ENCODE results near the gene MICOS13. TPM values are rescaled to one million over a fixed set of nuclear protein-coding genes. Genes with fewer than 3 reads are reported as not detected.

MICOS13 gene
- total RNA-seq, 1 donor from 2014 or later, result 7.5 TPM

- peaks cover 17% of the 10 kb centered on the region for H3K36me3 Mint-ChIP-seq
- no peak overlapping the region for H3K4me3 ChIP-seq
- H3K4me1 Mint-ChIP-seq, result peaks cover 5% of the 10 kb centered on the region
- no peaks in the 10 kb centered on the region for H3K9me3 ChIP-seq (ENCODE audit: low read depth)
- H4K20me1 ChIP-seq (ENCODE audit: low read depth), result peaks cover 97% of the 10 kb centered on the region
- H3K9me3 Mint-ChIP-seq, result no peaks in the 10 kb centered on the region
- H3K4me3 Mint-ChIP-seq, result no peak overlapping the region
- DNase-seq (ENCODE audit: low spot score), result no peak
- H3K27me3 Mint-ChIP-seq (ENCODE audit: insufficient read depth, low read depth), result no peaks in the 10 kb centered on the region
- H3K27ac Mint-ChIP-seq, result no peak overlapping the region
- peaks cover 9% of the 10 kb centered on the region for H3K36me3 ChIP-seq
- H3K79me2 ChIP-seq (ENCODE audit: low read depth), result peaks cover 100% of the 10 kb centered on the region
- no peak overlapping the region for H3K27ac ChIP-seq
- H3F3A ChIP-seq (ENCODE audit: low read depth), result peaks cover 5% of the 10 kb centered on the region
- no peak overlapping the region for H3K9ac ChIP-seq
- H2AFZ ChIP-seq (replicated peaks), result no peak overlapping the region
- TF ChIP-seq, protein P1, sequence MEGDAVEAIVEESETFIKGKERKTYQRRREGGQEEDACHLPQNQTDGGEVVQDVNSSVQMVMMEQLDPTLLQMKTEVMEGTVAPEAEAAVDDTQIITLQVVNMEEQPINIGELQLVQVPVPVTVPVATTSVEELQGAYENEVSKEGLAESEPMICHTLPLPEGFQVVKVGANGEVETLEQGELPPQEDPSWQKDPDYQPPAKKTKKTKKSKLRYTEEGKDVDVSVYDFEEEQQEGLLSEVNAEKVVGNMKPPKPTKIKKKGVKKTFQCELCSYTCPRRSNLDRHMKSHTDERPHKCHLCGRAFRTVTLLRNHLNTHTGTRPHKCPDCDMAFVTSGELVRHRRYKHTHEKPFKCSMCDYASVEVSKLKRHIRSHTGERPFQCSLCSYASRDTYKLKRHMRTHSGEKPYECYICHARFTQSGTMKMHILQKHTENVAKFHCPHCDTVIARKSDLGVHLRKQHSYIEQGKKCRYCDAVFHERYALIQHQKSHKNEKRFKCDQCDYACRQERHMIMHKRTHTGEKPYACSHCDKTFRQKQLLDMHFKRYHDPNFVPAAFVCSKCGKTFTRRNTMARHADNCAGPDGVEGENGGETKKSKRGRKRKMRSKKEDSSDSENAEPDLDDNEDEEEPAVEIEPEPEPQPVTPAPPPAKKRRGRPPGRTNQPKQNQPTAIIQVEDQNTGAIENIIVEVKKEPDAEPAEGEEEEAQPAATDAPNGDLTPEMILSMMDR (IDR thresholded peaks at IDR 0.05), result no peak
- no peak for TF ChIP-seq EZH2phosphoT487 (IDR thresholded peaks at IDR 0.05)
- no peak for TF ChIP-seq EZH2 (IDR thresholded peaks at IDR 0.05)
- no peaks in the 10 kb centered on the region for H3K4me1 ChIP-seq
- H3K27me3 ChIP-seq, result no peaks in the 10 kb centered on the region
- H3K4me2 ChIP-seq, result no peak overlapping the region
Observed at GRCh38 chr19:5631567-5632240, 48.6 kb downstream of the MICOS13 start.

GRCh38 chr19:5628919-5629481, 51.3 kb downstream of the MICOS13 start:
- Histone ChIP-seq H3F3A (ENCODE audit: low read depth) (peaks cover 2% of the 10 kb centered on the region), H3K9ac (no peak overlapping the region), H4K20me1 (ENCODE audit: low read depth) (peaks cover 99% of the 10 kb centered on the region), H3K4me1 (peaks cover 25% of the 10 kb centered on the region), H3K4me2 (no peak overlapping the region), H3K27ac (no peak overlapping the region), H3K79me2 (ENCODE audit: low read depth) (peaks cover 100% of the 10 kb centered on the region), H3K36me3 (peaks cover 17% of the 10 kb centered on the region), H2AFZ (replicated peaks) (no peak overlapping the region), H3K4me3 (no peak overlapping the region), H3K27me3 (no peaks in the 10 kb centered on the region), H3K9me3 (ENCODE audit: low read depth) (no peaks in the 10 kb centered on the region)
- peaks cover 3% of the 10 kb centered on the region for H3K27me3 Mint-ChIP-seq (ENCODE audit: insufficient read depth, low read depth)
- H3K4me3 Mint-ChIP-seq, result no peak overlapping the region
- peaks cover 29% of the 10 kb centered on the region for H3K4me1 Mint-ChIP-seq
- no peaks in the 10 kb centered on the region for H3K9me3 Mint-ChIP-seq
- peaks cover 24% of the 10 kb centered on the region for H3K36me3 Mint-ChIP-seq
- no peak for DNase-seq (ENCODE audit: low spot score)
- TF ChIP-seq EZH2phosphoT487 (IDR thresholded peaks at IDR 0.05) (no peak), EZH2 (IDR thresholded peaks at IDR 0.05) (no peak)
- TF ChIP-seq, protein P1 (IDR thresholded peaks at IDR 0.05), result no peak
- no peak overlapping the region for H3K27ac Mint-ChIP-seq

DNA sequence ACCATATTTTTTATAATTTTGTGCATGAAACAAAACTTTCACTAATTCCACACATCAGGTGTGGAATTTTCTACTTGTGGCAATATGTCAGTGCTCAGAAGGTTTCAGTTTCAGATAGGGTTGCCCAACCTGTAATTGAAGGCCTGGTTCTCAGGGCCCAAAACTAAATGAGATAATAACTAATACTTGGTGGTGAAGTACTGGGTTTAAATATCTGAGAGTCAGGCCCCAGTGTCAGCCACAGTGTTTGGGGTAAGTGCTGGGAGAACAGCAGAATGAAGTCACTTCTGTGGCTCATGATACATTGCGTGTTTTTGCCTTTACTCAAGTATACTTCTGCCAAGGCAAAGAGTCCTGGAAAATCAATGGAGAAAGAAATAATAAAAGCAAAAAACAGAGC, 51.9 kb downstream of the MICOS13 start:
- H3K36me3 Mint-ChIP-seq, result peaks cover 26% of the 10 kb centered on the region
- peaks cover 4% of the 10 kb centered on the region for H3F3A ChIP-seq (ENCODE audit: low read depth)
- no peaks in the 10 kb centered on the region for H3K27me3 ChIP-seq
- peaks cover 100% of the 10 kb centered on the region for H3K79me2 ChIP-seq (ENCODE audit: low read depth)
- peaks cover 29% of the 10 kb centered on the region for H3K4me1 Mint-ChIP-seq
- H3K27ac Mint-ChIP-seq, result no peak overlapping the region
- no peak overlapping the region for H3K4me3 ChIP-seq
- no peak overlapping the region for H3K9ac ChIP-seq
- no peak for DNase-seq (ENCODE audit: low spot score)
- H3K27me3 Mint-ChIP-seq (ENCODE audit: insufficient read depth, low read depth), result peaks cover 3% of the 10 kb centered on the region
- no peak overlapping the region for H3K4me2 ChIP-seq
- H3K36me3 ChIP-seq, result peaks cover 17% of the 10 kb centered on the region
- no peak overlapping the region for H3K27ac ChIP-seq
- no peaks in the 10 kb centered on the region for H3K9me3 Mint-ChIP-seq
- no peaks in the 10 kb centered on the region for H3K9me3 ChIP-seq (ENCODE audit: low read depth)
- peaks cover 100% of the 10 kb centered on the region for H4K20me1 ChIP-seq (ENCODE audit: low read depth)
- no peak overlapping the region for H3K4me3 Mint-ChIP-seq
- TF ChIP-seq, protein P1 (IDR thresholded peaks at IDR 0.05), result no peak
- no peak for TF ChIP-seq EZH2phosphoT487 (IDR thresholded peaks at IDR 0.05)
- no peak for TF ChIP-seq EZH2 (IDR thresholded peaks at IDR 0.05)
- H3K4me1 ChIP-seq, result peaks cover 25% of the 10 kb centered on the region
- H2AFZ ChIP-seq (replicated peaks), result no peak overlapping the region

Other genes starting within 250 kb of the MICOS13 start
- gene ZNRF4, start 225.1 kb downstream of the MICOS13 start, total RNA-seq (ENCODE audit: low replicate concordance), result not detected in 2 replicates
- 1.8 and 3.5 TPM in 2 replicates for gene TINCR, start 112.6 kb downstream of the MICOS13 start, total RNA-seq (ENCODE audit: low replicate concordance)
- 45.2 and 53.3 TPM in 2 replicates for gene SAFB2, start 57.7 kb downstream of the MICOS13 start, total RNA-seq (ENCODE audit: low replicate concordance)
- gene SAFB, start 57.4 kb downstream of the MICOS13 start, total RNA-seq (ENCODE audit: low replicate concordance), result 57.9 and 89.2 TPM in 2 replicates
- gene HSD11B1L, start 511 bp upstream of the MICOS13 start, total RNA-seq (ENCODE audit: low replicate concordance), result 7.7 and 60.5 TPM in 2 replicates
- gene RPL36, start 9.8 kb upstream of the MICOS13 start, total RNA-seq (ENCODE audit: low replicate concordance), result 778 and 991 TPM in 2 replicates
- gene LONP1, start 39.6 kb upstream of the MICOS13 start, total RNA-seq (ENCODE audit: low replicate concordance), result 35.9 and 68.4 TPM in 2 replicates
- gene CATSPERD, start 40.1 kb upstream of the MICOS13 start, total RNA-seq (ENCODE audit: low replicate concordance), result not detected in 2 replicates
- gene PRR22, start 104.2 kb upstream of the MICOS13 start, total RNA-seq (ENCODE audit: low replicate concordance), result 0.40 TPM in 1 of 2 replicates, not detected in the other
- 20.7 and 27.6 TPM in 2 replicates for gene DUS3L, start 110.6 kb upstream of the MICOS13 start, total RNA-seq (ENCODE audit: low replicate concordance)
- gene NRTN, start 124.6 kb upstream of the MICOS13 start, total RNA-seq (ENCODE audit: low replicate concordance), result 2.4 and 6.0 TPM in 2 replicates
- not detected in 2 replicates for gene FUT6, start 159.2 kb upstream of the MICOS13 start, total RNA-seq (ENCODE audit: low replicate concordance)
- gene FUT3, start 170.9 kb upstream of the MICOS13 start, total RNA-seq (ENCODE audit: low replicate concordance), result 0.34 TPM in 1 of 2 replicates, not detected in the other
- 0.09 TPM in 1 of 2 replicates, not detected in the other for gene FUT5, start 190.0 kb upstream of the MICOS13 start, total RNA-seq (ENCODE audit: low replicate concordance)
- 102 and 197 TPM in 2 replicates for gene NDUFA11, start 223.3 kb upstream of the MICOS13 start, total RNA-seq (ENCODE audit: low replicate concordance)
- gene VMAC, start 224.4 kb upstream of the MICOS13 start, total RNA-seq (ENCODE audit: low replicate concordance), result 4.6 and 6.8 TPM in 2 replicates
- gene CAPS, start 233.7 kb upstream of the MICOS13 start, total RNA-seq (ENCODE audit: low replicate concordance), result 2.2 and 12.4 TPM in 2 replicates